Fibroblast of lung (primary cell): ENCODE results near the gene CYCS.

ENCODE experiments used
- EZH2 ChIP-seq: IDR thresholded peaks from 2 replicates; pipeline ENCODE4 v1.5.1; 2012; ENCODE audit warnings: low read length, control low read depth, mild to moderate bottlenecking; ENCODE audit errors: missing control alignments
- TF ChIP-seq, protein P1 (sequence below), 2 donors: IDR thresholded peaks in 1 of 2; conservative IDR thresholded peaks in 1 of 2; 1 replicate in 1 of 2; 2 replicates in 1 of 2; pipeline ENCODE4 v1.5.1; 2011 to 2012; ENCODE audit warnings: low read length in 2 of 2, control low read depth in 1 of 2, inconsistent platforms in 1 of 2, low read depth in 1 of 2, mild to moderate bottlenecking in 1 of 2

GRCh38 chr7:25075459-25075858 lies 49.6 kb downstream of the CYCS start:
- no peak for TF ChIP-seq EZH2
- TF ChIP-seq, protein P1, sequence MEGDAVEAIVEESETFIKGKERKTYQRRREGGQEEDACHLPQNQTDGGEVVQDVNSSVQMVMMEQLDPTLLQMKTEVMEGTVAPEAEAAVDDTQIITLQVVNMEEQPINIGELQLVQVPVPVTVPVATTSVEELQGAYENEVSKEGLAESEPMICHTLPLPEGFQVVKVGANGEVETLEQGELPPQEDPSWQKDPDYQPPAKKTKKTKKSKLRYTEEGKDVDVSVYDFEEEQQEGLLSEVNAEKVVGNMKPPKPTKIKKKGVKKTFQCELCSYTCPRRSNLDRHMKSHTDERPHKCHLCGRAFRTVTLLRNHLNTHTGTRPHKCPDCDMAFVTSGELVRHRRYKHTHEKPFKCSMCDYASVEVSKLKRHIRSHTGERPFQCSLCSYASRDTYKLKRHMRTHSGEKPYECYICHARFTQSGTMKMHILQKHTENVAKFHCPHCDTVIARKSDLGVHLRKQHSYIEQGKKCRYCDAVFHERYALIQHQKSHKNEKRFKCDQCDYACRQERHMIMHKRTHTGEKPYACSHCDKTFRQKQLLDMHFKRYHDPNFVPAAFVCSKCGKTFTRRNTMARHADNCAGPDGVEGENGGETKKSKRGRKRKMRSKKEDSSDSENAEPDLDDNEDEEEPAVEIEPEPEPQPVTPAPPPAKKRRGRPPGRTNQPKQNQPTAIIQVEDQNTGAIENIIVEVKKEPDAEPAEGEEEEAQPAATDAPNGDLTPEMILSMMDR (conservative IDR thresholded peaks at IDR 0.05 in 1 of 2, IDR thresholded peaks at IDR 0.05 in 1 of 2; ENCODE audit: low read depth in 1 of 2, low read length in 2 of 2) = no peak
